ENCODE data around the gene CCM2. TPM values are rescaled to one million over a fixed set of nuclear protein-coding genes. Genes with fewer than 3 reads are reported as not detected.
A peak's percentile ranks its signal among the peaks of the same experiment; 100 is the strongest.

Gene CCM2
- total RNA-seq, 1 experiment from 2014 or later = 26.2 TPM

GRCh38 chr7:45085619-45086200 is 85.7 kb downstream of the CCM2 start:
- Histone ChIP-seq H3K4me3 (no peak overlapping the region), H3K27ac (no peak overlapping the region), H3K9me3 (replicated peaks) (no peaks in the 10 kb centered on the region), H3K4me1 (no peaks in the 10 kb centered on the region), H3K27me3 (no peaks in the 10 kb centered on the region), H3K36me3 (no peaks in the 10 kb centered on the region)
- DNase-seq = no peak

- no peak overlapping the region for H3K4me3 ChIP-seq
- no peak overlapping the region for H3K27ac ChIP-seq
- H3K9me3 ChIP-seq (replicated peaks) = no peaks in the 10 kb centered on the region
- H3K36me3 ChIP-seq = no peaks in the 10 kb centered on the region
- H3K4me1 ChIP-seq = no peaks in the 10 kb centered on the region
- DNase-seq = no peak
- H3K27me3 ChIP-seq = no peaks in the 10 kb centered on the region
Measured at GRCh38 chr7:45086331-45087065, 86.5 kb downstream of the CCM2 start.

GRCh38 chr7:45087301-45088145 is 87.5 kb downstream of the CCM2 start:
- H3K27me3 ChIP-seq = no peaks in the 10 kb centered on the region
- peak overlapping the region; percentile 64; the same call in 1 of the 2 replicates for H3K4me3 ChIP-seq
- H3K4me1 ChIP-seq = peaks cover 1% of the 10 kb centered on the region; the same call in 1 of the 2 replicates
- no peaks in the 10 kb centered on the region for H3K9me3 ChIP-seq (replicated peaks)
- no peak overlapping the region for H3K27ac ChIP-seq
- no peak for DNase-seq
- H3K36me3 ChIP-seq = no peaks in the 10 kb centered on the region

- no peak overlapping the region for H3K27ac ChIP-seq
- no peaks in the 10 kb centered on the region for H3K36me3 ChIP-seq
- H3K4me3 ChIP-seq = peak overlapping the region; percentile 64
- DNase-seq = no peak
- H3K9me3 ChIP-seq (replicated peaks) = no peaks in the 10 kb centered on the region
- H3K4me1 ChIP-seq = peaks cover 8% of the 10 kb centered on the region
- no peaks in the 10 kb centered on the region for H3K27me3 ChIP-seq
Measured at GRCh38 chr7:45088146-45088701, 88.2 kb downstream of the CCM2 start.

- H3K9me3 ChIP-seq (replicated peaks) = no peaks in the 10 kb centered on the region
- H3K27ac ChIP-seq = no peak within 1 kb of the TSS
- DNase-seq = peak; percentile 71 to 77
- H3K36me3 ChIP-seq = no peaks in the 10 kb centered on the region
- peaks cover 8% of the 10 kb centered on the region for H3K4me1 ChIP-seq
- H3K4me3 ChIP-seq = peak within 1 kb of the TSS; percentile 64
- no peaks in the 10 kb centered on the region for H3K27me3 ChIP-seq
Measured at GRCh38 chr7:45088821-45089340, 88.9 kb downstream of the CCM2 start, which contains the start of gene NACAD. NACAD (minus strand) TSS chr7:45088969; CDS start chr7:45088894, 75 bp downstream.

GRCh38 chr7:45089341-45089891 is 89.4 kb downstream of the CCM2 start:
- H3K27me3 ChIP-seq = no peaks in the 10 kb centered on the region
- peak overlapping the region; percentile 64 for H3K4me3 ChIP-seq
- peaks cover 8% of the 10 kb centered on the region for H3K4me1 ChIP-seq
- no peaks in the 10 kb centered on the region for H3K9me3 ChIP-seq (replicated peaks)
- no peaks in the 10 kb centered on the region for H3K36me3 ChIP-seq
- no peak overlapping the region for H3K27ac ChIP-seq
- peak; percentile 75 to 79 for DNase-seq

- H3K4me1 ChIP-seq = peaks cover 8% of the 10 kb centered on the region
- no peaks in the 10 kb centered on the region for H3K36me3 ChIP-seq
- H3K27me3 ChIP-seq = no peaks in the 10 kb centered on the region
- DNase-seq = peak in 1 of 2 experiments; percentile 48
- no peaks in the 10 kb centered on the region for H3K9me3 ChIP-seq (replicated peaks)
- no peak overlapping the region for H3K4me3 ChIP-seq
- no peak overlapping the region for H3K27ac ChIP-seq
Measured at GRCh38 chr7:45092100-45092930, 92.3 kb downstream of the CCM2 start.

GRCh38 chr7:45092931-45093235 is 92.9 kb downstream of the CCM2 start:
- Histone ChIP-seq H3K27me3 (no peaks in the 10 kb centered on the region), H3K9me3 (replicated peaks) (no peaks in the 10 kb centered on the region), H3K27ac (no peak overlapping the region), H3K4me3 (no peak overlapping the region), H3K36me3 (no peaks in the 10 kb centered on the region), H3K4me1 (peaks cover 8% of the 10 kb centered on the region)
- no peak for DNase-seq

- H3K9me3 ChIP-seq (replicated peaks) = no peaks in the 10 kb centered on the region
- H3K4me3 ChIP-seq = no peak overlapping the region
- no peaks in the 10 kb centered on the region for H3K4me1 ChIP-seq
- no peak for DNase-seq
- H3K36me3 ChIP-seq = peaks cover 59% of the 10 kb centered on the region
- no peaks in the 10 kb centered on the region for H3K27me3 ChIP-seq
- no peak overlapping the region for H3K27ac ChIP-seq
Measured at GRCh38 chr7:45098983-45099839, 99.2 kb downstream of the CCM2 start.

- Histone ChIP-seq H3K27ac (no peak overlapping the region), H3K4me3 (no peak overlapping the region), H3K4me1 (no peaks in the 10 kb centered on the region), H3K9me3 (replicated peaks) (no peaks in the 10 kb centered on the region), H3K27me3 (no peaks in the 10 kb centered on the region), H3K36me3 (peaks cover 68% of the 10 kb centered on the region)
- no peak for DNase-seq
Measured at GRCh38 chr7:45099891-45100760, 100.1 kb downstream of the CCM2 start.

GRCh38 chr7:45100761-45101480 is 100.9 kb downstream of the CCM2 start:
- H3K27me3 ChIP-seq = no peaks in the 10 kb centered on the region
- H3K4me3 ChIP-seq = no peak overlapping the region
- no peaks in the 10 kb centered on the region for H3K9me3 ChIP-seq (replicated peaks)
- no peak for DNase-seq
- H3K4me1 ChIP-seq = no peaks in the 10 kb centered on the region
- no peak overlapping the region for H3K27ac ChIP-seq
- peaks cover 74% of the 10 kb centered on the region for H3K36me3 ChIP-seq

GRCh38 chr7:45101748-45102147 is 101.7 kb downstream of the CCM2 start:
- H3K9me3 ChIP-seq (replicated peaks) = no peaks in the 10 kb centered on the region
- no peaks in the 10 kb centered on the region for H3K27me3 ChIP-seq
- no peaks in the 10 kb centered on the region for H3K4me1 ChIP-seq
- no peak overlapping the region for H3K27ac ChIP-seq
- H3K4me3 ChIP-seq = no peak overlapping the region
- no peak for DNase-seq
- peaks cover 82% of the 10 kb centered on the region for H3K36me3 ChIP-seq
